Measurements from ENCODE around the gene INTS3.
A peak's percentile ranks its signal among the peaks of the same experiment; 100 is the strongest.

The INTS3 gene

DNA sequence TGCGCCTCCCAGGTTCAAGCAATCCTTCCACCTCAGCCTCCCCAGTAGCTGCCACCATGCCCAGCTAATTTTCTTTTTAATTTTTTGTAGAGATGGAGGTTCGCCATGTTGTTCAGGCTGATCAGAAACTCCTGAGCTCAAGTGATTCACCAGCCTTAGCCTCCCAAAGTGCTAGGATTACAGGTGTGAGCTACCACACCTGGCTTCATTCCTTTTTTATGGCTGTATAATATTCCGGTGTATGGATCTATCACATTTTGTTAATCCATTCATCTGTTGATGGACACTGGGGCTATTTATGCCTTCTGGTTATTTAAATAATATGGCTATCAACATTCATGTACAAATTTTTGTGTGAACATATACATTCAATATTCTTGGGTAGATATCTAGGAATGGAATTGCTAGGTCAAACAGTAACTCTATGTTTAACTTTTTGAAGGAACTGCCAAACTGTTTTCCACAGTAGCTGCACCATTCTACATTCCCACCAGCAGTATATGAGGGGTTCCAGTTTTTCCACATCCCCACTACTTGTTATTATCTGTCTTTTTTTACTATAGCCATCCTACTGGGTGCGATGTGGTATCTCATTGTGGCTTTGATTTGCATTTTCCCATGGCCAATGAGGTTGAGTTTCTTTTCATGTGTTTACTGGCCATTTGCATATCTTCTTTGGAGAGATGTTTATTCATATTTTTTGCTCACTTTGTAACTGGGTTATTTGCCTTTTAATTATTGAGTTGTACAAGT is 58.4 kb downstream of the INTS3 start:
- Mint-ChIP-seq H3K36me3 (no peaks in the 10 kb centered on the region), H3K4me3 (no peak overlapping the region), H3K27ac (no peak overlapping the region), H3K27me3 (no peaks in the 10 kb centered on the region), H3K4me1 (peaks cover 29% of the 10 kb centered on the region), H3K9me3 (no peaks in the 10 kb centered on the region)
- DNase-seq (ENCODE audit: low spot score in 2 of 2) (no peak), ATAC-seq (ENCODE audit: low read depth) (no peak)

DNA sequence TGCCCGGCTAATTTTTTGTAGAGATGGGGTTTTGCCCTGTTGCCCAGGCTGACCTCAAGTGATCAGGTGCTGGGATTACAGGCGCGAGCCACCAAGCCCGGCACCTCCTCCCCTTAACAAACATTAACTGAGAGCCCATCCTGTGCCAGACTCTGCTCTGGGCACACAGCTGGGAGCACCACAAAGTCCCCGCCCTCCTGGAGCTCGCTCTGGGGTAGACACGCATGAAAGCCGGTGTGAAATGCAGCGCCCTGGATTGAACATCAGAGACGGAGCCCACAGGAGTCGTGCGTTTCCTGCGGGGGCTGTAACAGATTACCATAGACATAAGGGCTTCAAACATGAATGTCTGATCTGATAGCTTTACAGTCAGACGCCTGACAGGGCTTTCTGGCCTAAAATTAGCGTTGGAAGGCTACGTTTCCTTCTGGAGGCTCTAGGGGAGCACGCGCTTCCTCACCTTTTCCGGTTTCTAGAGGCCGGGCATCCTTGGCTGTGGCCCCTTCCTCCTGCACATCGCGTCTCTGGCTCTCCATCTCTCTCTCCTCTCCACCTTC is 61.7 kb downstream of the INTS3 start:
- peaks cover 28% of the 10 kb centered on the region for H3K4me1 Mint-ChIP-seq
- H3K36me3 Mint-ChIP-seq, result no peaks in the 10 kb centered on the region
- DNase-seq (ENCODE audit: low spot score in 2 of 2) (no peak), ATAC-seq (ENCODE audit: low read depth) (no peak)
- peak overlapping the region; percentile 64 for H3K4me3 Mint-ChIP-seq
- no peaks in the 10 kb centered on the region for H3K27me3 Mint-ChIP-seq
- no peaks in the 10 kb centered on the region for H3K9me3 Mint-ChIP-seq
- peak overlapping the region; percentile 94 for H3K27ac Mint-ChIP-seq

DNA sequence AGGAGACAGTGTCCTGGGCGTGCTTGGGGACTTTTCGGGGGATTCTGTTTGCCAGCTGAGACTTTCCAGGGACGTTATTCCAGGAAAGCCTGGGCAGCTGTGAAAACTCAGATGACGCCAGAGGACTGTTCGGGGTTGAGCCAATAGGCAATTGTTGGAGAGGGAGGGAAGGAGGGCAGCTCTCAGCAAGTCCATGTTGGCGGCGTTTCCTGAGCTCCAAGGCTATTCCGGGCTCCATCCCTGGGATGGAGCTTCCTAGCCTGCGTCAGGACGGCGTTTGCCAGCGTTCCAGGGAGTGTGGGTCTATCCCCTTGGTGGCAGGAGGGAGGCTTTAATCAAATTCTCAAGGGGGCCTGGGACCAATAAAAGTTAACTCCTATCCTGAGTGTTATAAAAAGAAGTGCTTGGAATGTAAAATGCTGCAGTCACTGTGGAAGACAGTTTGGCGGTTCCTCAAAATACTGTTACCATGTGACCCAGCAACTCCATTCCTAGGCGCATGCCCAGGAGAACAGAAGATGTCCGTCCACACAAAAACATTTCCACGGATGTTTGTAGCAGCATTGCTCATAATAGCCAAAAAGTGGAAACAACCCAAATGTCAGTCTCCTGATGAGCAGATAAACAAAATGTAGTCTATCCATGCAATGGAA is 62.6 kb downstream of the INTS3 start:
- Mint-ChIP-seq H3K27ac (peak overlapping the region; percentile 94), H3K27me3 (no peaks in the 10 kb centered on the region), H3K9me3 (no peaks in the 10 kb centered on the region), H3K4me3 (peak overlapping the region; percentile 64), H3K4me1 (peaks cover 24% of the 10 kb centered on the region), H3K36me3 (no peaks in the 10 kb centered on the region)
- ATAC-seq (ENCODE audit: low read depth) (peak; percentile 31), DNase-seq (ENCODE audit: low spot score in 2 of 2) (no peak)

DNA sequence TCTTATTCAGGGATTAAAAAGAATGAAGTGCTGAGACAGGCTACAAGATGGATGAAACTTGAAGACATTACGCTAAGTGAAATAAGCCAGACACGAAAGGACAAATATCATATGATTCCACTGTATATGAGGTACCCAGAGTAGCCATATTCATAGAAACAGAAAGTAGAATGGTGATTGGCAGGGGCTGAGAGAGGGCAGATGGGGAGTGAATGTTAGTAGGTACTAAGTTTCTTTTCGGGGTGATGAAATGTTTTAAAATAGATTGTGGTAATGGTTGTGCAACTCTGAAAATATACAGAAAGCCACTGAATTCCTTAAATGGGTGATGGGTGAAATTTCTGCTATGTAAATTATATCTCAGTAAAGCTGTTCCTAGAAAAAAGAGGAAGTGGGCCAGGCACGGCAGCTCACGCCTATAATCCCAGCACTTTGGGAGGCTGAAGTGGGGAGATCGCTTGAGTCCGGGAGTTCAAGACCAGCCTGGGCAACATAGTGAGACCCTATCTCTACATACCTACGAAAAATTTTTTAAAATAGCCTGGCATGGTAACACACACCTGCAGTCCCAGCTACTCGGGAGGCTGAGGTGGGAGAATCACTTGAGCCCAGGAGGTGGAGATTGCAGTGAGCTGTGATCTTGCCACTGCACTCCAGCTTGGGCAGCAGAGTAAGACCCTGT is 63.3 kb downstream of the INTS3 start:
- Mint-ChIP-seq H3K27me3 (no peaks in the 10 kb centered on the region), H3K27ac (peak overlapping the region; percentile 94), H3K9me3 (no peaks in the 10 kb centered on the region), H3K4me1 (peaks cover 20% of the 10 kb centered on the region), H3K4me3 (peak overlapping the region; percentile 42), H3K36me3 (no peaks in the 10 kb centered on the region)
- peak; percentile 95 for ATAC-seq (ENCODE audit: low read depth)
- peak in 1 of 2 donors; percentile 64 for DNase-seq (ENCODE audit: low spot score in 2 of 2)

DNA sequence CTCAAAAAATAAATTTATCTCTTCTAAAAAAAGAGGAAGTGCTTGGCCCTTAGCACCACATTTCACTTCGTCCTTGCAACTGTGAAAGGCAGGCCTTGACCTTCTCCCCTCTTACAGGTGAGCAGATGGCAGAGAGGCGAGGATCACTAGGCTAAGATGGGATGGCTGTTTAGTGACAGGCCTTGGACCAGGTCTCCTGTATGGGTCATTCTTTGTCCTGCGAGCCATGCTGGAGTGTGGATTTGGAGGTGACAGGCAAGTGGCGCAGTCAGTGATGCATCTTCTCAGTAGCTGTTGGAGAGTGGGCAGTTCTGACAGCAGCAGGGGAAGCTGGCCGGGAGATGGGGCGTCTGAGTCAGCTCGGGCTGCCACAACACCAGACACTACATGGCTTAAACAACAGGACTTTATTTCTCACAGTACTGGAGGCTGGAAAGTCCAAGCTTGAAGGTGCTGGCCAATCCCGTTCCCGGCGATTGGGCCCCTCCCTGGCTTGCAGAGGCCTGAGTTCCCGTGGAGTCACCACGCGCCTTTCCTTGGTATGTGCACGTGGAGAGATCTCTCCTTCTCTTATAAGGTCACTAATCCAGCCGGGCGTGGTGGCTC is 63.9 kb downstream of the INTS3 start:
- Mint-ChIP-seq H3K4me1 (peaks cover 23% of the 10 kb centered on the region), H3K27ac (peak overlapping the region; percentile 94), H3K27me3 (no peaks in the 10 kb centered on the region), H3K36me3 (no peaks in the 10 kb centered on the region), H3K9me3 (no peaks in the 10 kb centered on the region), H3K4me3 (peak overlapping the region; percentile 11)
- peak; percentile 22 for ATAC-seq (ENCODE audit: low read depth)
- no peak for DNase-seq (ENCODE audit: low spot score in 2 of 2)

DNA sequence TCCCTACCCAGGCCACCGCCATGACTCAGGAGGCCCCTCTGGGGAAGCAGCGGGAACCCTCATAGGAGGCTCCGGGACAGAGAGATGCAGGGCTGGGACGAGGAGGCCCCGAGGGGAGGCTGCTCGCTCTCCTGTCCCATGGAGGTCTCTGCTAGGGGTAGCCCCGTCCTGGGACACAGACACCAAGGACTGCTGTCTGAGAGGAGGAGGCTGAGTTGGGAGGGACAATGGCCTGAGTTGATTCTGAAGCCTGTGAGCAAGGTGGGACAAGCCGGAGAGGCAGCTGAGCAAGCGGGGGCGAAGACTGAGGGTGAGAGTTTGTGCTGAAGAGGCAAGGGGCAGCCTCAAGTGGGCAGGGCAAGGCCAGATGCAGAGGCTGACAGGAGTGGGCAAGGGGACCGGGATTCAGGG is 64.8 kb downstream of the INTS3 start:
- Mint-ChIP-seq H3K36me3 (no peaks in the 10 kb centered on the region), H3K27ac (peak overlapping the region; percentile 64), H3K9me3 (no peaks in the 10 kb centered on the region), H3K4me3 (no peak overlapping the region), H3K27me3 (no peaks in the 10 kb centered on the region), H3K4me1 (peaks cover 29% of the 10 kb centered on the region)
- DNase-seq (ENCODE audit: low spot score in 2 of 2) (no peak), ATAC-seq (ENCODE audit: low read depth) (no peak)

DNA sequence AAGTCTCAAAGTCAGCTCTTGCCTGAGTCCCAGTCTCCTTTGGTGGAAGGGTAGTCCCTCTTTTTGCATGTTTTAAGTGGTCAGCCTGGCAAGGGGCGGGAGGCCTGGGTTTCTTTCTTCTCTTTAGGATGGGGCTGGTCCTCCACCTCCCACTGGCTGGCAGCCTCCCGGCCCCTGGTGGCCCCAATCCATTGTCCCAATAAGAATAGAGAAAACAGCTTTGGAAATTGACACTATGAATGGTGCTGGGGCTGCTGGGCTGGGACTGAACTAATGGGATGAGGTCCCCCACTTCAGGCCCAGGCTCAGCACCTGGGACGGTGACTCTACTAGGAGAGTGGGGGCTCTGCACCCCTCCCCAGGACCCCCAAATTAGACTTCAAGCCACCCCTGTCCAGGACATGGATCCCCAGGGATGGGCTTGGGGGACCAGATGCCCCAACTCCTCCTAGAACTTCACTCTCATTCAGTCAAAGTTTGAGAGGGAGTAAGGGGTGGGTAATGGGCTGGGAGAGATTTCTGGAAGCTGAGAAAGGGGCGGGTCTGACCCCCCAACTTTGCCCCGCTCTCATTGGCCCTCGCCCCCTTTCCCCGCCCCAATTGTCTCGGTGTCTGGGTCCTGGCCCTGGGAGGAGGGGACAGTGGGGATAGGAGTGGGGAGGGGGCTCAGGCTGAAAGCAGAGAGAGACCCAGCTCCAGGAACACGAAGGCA is 65.6 kb downstream of the INTS3 start:
- Mint-ChIP-seq H3K4me1 (peaks cover 28% of the 10 kb centered on the region), H3K27ac (no peak overlapping the region), H3K36me3 (no peaks in the 10 kb centered on the region), H3K27me3 (no peaks in the 10 kb centered on the region), H3K9me3 (no peaks in the 10 kb centered on the region), H3K4me3 (no peak overlapping the region)
- ATAC-seq (ENCODE audit: low read depth) (no peak), DNase-seq (ENCODE audit: low spot score in 2 of 2) (no peak)

DNA sequence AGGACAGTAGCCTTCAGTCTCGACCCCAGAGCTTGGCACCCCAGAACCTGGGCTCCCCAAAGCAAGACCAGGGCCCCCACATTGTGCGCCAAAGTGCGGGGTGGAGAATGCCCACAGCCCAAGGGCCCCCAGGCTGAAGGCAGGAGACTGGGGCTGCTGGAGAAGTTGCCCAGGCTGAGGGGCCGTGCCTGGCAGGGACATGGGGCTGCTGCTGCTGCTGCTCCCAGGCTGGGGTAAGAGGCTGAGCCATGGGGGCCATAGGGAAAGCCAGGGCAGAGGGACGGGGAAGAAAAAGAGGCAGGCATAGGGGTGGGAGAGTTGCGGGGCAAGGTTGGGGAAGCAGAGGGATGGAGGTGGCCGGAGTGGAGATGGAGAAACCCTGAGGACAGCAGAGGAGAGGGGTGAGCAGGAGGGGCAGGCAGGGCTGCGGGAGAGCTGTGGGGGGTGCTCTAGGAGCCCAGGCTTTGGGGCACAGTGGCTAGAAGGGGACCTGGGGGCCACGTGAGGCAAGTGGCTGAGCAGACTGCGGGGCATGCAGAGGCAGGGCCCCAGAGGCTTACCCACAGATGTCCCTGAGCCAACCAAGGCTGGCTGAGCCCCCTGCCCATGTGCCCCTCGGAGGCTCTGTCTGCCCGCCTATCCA is 66.2 kb downstream of the INTS3 start:
- Mint-ChIP-seq H3K36me3 (no peaks in the 10 kb centered on the region), H3K27ac (peak overlapping the region; percentile 33), H3K27me3 (no peaks in the 10 kb centered on the region), H3K4me1 (peaks cover 30% of the 10 kb centered on the region), H3K9me3 (no peaks in the 10 kb centered on the region), H3K4me3 (no peak overlapping the region)
- no peak for DNase-seq (ENCODE audit: low spot score in 2 of 2)
- ATAC-seq (ENCODE audit: low read depth), result no peak

DNA sequence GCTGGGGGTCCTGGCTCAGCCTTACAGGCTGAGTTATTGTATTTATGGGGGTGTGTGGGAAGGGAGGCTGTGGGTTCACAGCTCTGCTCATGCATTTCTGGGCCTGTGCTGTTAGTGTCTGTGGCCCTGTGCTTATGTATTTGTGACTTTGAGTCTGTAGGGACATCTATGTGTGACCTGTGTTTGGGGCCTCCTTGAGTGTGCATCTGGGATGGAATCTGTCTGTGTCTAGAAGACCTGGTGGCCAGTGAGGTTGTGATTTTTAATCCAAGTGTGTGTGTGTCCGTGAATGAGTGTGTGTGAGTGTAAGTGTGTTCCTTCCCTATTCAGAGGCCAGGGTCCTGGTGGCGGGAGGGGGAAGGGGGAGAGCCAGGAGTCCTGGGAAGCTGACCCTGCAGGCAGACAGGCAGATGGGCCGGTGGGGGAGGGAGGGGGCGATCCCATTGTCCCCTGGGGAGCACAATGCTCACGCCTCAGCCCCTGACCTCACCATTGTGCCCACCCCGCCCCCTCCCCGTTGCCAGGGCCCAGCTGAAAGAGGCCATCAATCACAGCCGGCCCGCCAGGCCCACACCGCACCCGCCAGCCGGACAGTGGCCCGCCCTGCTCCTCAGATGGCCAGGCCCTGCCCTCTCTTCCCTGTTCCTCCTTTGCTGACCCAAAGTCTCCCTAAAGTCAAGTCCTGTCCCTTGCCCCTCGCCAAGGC is 66.9 kb downstream of the INTS3 start:
- Mint-ChIP-seq H3K4me1 (peaks cover 28% of the 10 kb centered on the region), H3K4me3 (no peak overlapping the region), H3K36me3 (no peaks in the 10 kb centered on the region), H3K27ac (peak overlapping the region; percentile 33), H3K9me3 (no peaks in the 10 kb centered on the region), H3K27me3 (no peaks in the 10 kb centered on the region)
- DNase-seq (ENCODE audit: low spot score in 2 of 2) (no peak), ATAC-seq (ENCODE audit: low read depth) (no peak)

DNA sequence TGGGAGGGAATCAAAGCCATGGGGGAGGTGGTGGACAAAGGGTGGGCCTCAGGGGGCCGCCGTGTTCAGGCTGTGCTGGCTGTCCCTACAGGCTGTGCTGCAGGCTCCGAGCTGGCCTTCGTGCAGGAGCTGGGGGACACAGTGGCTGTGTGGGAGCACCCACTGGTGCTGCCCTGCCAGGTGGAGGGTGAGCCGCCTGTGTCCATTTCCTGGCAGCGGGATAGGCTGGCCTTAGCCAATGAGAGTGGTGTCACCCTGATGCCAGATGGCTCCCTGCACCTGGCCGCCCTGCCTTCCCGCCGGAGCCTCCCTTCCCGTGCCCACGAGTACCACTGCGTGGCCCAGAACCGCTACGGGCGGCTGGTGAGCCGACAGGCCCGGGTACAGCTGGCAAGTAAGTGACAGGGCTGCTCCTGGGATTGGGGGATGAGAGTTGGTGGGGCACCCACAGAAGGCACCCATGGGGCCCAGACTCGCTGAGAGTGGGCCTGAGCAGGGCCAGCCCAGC is 67.5 kb downstream of the INTS3 start:
- Mint-ChIP-seq H3K36me3 (no peaks in the 10 kb centered on the region), H3K4me1 (peaks cover 23% of the 10 kb centered on the region), H3K27ac (no peak overlapping the region), H3K27me3 (no peaks in the 10 kb centered on the region), H3K9me3 (no peaks in the 10 kb centered on the region), H3K4me3 (no peak overlapping the region)
- ATAC-seq (ENCODE audit: low read depth) (no peak), DNase-seq (ENCODE audit: low spot score in 2 of 2) (no peak)

DNA sequence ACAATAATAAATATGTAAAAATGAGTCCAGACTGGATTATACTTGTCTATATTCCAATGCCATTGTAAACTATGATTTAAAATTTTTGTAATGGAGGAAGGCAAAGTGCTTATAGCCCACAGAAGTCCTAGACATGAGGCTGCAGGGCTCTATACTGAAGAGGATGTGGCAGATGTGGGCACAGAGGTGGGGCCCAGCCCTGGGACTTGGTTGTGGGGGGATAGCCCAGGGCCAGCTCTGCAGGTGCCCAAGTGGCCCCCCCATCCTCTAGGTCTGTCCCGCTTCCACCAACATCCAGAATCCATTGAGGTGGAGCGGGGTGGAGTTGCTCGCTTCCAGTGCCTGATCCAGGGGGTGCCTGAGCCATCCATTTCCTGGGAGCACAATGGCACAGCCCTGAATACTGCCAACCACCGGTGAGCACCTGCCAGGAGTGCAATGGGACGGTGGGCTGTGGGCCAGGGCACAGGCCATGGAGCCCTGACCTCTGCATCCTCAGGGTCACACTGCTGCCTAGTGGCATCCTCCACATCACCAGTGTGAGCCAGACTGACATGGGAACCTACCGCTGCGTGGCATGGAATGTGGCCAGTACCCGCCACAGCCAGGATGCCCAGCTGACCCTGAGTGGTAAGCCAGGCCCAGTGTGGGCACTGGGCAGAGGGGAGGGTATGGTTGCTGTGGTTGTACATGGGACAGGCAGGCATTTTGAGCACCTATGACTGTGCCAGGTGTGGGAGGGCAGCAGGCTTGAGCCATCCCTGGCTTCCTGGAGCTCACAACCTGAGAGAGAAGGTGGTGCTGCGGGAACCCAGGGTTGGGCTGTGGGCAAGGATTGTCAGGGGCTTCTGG is 68.3 kb downstream of the INTS3 start:
- Mint-ChIP-seq H3K27me3 (no peaks in the 10 kb centered on the region), H3K4me1 (peaks cover 18% of the 10 kb centered on the region), H3K9me3 (no peaks in the 10 kb centered on the region), H3K27ac (no peak overlapping the region), H3K36me3 (no peaks in the 10 kb centered on the region), H3K4me3 (no peak overlapping the region)
- ATAC-seq (ENCODE audit: low read depth) (no peak), DNase-seq (ENCODE audit: low spot score in 2 of 2) (no peak)

Measured in memory B cell (primary cell).